Parathyroid adenoma (tissue), 2 donors: ENCODE results near the gene ADAMTS4.

Experiments used
- H2AFZ ChIP-seq: fragments of 300-600 bp; sonication (generic); one replicate; pipeline ENCODE4 v1.7.0; 2017; ENCODE audit warnings: antibody characterized with exemption, mild to moderate bottlenecking
- H3K27ac ChIP-seq: fragments of 300-600 bp; sonication (generic); one replicate; pipeline ENCODE4 v1.7.0; 2017
- H3K27me3 ChIP-seq: fragments of 300-600 bp; sonication (generic); one replicate; pipeline ENCODE4 v1.7.0; 2017; ENCODE audit warnings: low read length; ENCODE audit not compliant: control insufficient read depth, insufficient read depth
- H3K36me3 ChIP-seq: fragments of 300-600 bp; sonication (generic); one replicate; pipeline ENCODE4 v1.7.0; 2017; ENCODE audit warnings: low read length; ENCODE audit not compliant: control insufficient read depth, insufficient read depth
- H3K4me1 ChIP-seq: fragments of 300-600 bp; sonication (generic); one replicate; pipeline ENCODE4 v1.7.0; 2017; ENCODE audit warnings: control low read depth
- H3K4me2 ChIP-seq: fragments of 300-600 bp; sonication (generic); one replicate; pipeline ENCODE4 v1.7.0; 2017; ENCODE audit warnings: low read length
- H3K4me3 ChIP-seq: fragments of 300-600 bp; sonication (generic); one replicate; pipeline ENCODE4 v1.7.0; 2017; ENCODE audit warnings: low read depth, low read length
- H3K79me2 ChIP-seq: fragments of 300-600 bp; sonication (generic); one replicate; pipeline ENCODE4 v1.7.0; 2017; ENCODE audit warnings: control low read depth
- H3K9ac ChIP-seq: fragments of 300-600 bp; sonication (generic); one replicate; pipeline ENCODE4 v1.7.0; 2017; ENCODE audit warnings: mild to moderate bottlenecking
- H3K9me3 ChIP-seq: fragments of 300-600 bp; sonication (generic); one replicate; pipeline ENCODE4 v1.7.0; 2017; ENCODE audit warnings: low read length; ENCODE audit not compliant: control insufficient read depth
- TF ChIP-seq, protein P1 (sequence below): fragments of 300-600 bp; sonication (generic); IDR thresholded peaks from one replicate; pipeline ENCODE4 v1.7.0; 2017; ENCODE audit warnings: antibody characterized with exemption, mild to moderate bottlenecking
- donor health status: primary hyperparathyroidism.

ADAMTS4 gene

DNA sequence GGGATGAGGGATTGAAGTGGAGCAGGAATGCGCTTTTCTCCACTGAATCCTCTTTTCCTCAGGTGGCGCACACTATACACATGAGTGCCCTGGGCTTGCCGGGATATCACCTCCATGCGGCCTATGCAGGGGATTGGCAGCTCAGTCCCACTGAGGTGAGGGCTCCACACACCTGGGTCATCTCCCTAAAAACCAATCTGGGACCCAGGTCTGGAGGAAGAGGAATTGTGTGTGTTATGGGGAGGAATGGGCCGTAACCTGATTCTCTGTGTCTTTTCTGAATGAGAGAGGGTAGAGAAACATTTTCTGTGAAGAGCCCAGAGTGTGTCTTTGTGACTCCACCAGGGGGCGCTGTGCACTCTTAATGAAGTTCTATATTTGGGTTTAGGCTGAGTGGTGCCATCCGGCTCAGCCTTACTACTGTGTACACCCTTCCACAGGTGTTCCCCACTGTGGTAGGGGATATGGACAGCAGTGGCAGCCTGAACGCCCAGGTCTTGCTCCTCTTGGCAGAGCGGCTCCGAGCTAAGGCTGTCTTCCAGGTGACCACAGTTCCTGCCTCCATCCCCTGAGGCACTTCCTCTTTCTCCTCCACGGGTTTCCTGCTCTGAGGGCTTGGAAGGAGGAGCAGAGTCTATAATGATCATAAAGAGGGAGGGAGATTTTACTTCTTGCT, 28.5 kb upstream of the ADAMTS4 start:
- Histone ChIP-seq H3K9ac (no peak overlapping the region), H3K79me2 (no peaks in the 10 kb centered on the region), H3K4me1 (peaks cover 5% of the 10 kb centered on the region), H2AFZ (peak overlapping the region; percentile 28), H3K36me3 (no peaks in the 10 kb centered on the region), H3K9me3 (no peaks in the 10 kb centered on the region), H3K4me3 (peak overlapping the region; percentile 79), H3K4me2 (peak overlapping the region; percentile 81), H3K27me3 (no peaks in the 10 kb centered on the region), H3K27ac (no peak overlapping the region)
- TF ChIP-seq, protein P1, sequence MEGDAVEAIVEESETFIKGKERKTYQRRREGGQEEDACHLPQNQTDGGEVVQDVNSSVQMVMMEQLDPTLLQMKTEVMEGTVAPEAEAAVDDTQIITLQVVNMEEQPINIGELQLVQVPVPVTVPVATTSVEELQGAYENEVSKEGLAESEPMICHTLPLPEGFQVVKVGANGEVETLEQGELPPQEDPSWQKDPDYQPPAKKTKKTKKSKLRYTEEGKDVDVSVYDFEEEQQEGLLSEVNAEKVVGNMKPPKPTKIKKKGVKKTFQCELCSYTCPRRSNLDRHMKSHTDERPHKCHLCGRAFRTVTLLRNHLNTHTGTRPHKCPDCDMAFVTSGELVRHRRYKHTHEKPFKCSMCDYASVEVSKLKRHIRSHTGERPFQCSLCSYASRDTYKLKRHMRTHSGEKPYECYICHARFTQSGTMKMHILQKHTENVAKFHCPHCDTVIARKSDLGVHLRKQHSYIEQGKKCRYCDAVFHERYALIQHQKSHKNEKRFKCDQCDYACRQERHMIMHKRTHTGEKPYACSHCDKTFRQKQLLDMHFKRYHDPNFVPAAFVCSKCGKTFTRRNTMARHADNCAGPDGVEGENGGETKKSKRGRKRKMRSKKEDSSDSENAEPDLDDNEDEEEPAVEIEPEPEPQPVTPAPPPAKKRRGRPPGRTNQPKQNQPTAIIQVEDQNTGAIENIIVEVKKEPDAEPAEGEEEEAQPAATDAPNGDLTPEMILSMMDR: peak; percentile 77

DNA sequence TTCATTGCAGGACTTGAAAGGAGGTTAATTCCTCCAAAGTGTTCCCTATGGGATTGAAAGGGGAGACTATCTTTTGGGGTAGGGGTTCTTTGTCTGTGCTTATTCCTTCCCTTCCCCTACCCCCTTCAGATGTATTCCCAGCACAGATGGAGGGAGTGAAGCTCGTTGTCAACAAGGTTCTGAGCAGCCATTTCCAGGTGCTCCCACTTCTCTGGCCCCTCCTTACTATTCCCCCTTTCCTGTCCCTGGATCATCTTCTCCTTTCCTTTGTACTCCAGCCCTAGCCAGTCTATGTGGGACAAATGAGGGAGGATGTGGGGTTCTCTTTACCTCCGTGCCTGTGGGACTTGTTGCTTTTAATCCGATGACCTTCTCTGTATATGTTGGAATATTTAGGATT, 27.9 kb upstream of the ADAMTS4 start:
- H2AFZ ChIP-seq: peak overlapping the region; percentile 90
- TF ChIP-seq, protein P1: no peak
- no peaks in the 10 kb centered on the region for H3K79me2 ChIP-seq
- no peaks in the 10 kb centered on the region for H3K9me3 ChIP-seq
- H3K9ac ChIP-seq: no peak overlapping the region
- H3K36me3 ChIP-seq: no peaks in the 10 kb centered on the region
- peak overlapping the region; percentile 81 for H3K4me2 ChIP-seq
- H3K27ac ChIP-seq: no peak overlapping the region
- H3K4me3 ChIP-seq: peak overlapping the region; percentile 79
- H3K4me1 ChIP-seq: peaks cover 5% of the 10 kb centered on the region
- no peaks in the 10 kb centered on the region for H3K27me3 ChIP-seq

DNA sequence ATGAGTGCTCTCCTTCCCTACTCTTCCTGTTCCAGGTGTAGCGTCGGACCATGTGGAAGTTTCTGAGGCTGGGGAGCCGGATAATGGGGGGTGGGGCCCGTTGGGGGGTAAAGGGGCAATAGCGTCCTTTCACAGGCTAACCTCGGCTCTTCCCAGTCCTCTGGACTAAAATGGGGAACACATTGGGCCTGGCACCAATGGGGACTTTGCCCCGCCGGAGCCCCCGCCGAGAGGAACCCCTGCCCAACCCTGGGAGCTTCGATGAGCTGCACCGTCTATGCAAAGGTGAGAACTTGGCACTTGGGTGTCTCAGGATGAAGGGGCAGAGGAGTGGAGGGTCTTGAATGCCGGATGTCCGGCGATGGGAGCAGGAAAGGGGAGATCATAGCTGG, 27.5 kb upstream of the ADAMTS4 start:
- TF ChIP-seq, protein P1: no peak
- no peaks in the 10 kb centered on the region for H3K79me2 ChIP-seq
- no peaks in the 10 kb centered on the region for H3K36me3 ChIP-seq
- peak overlapping the region; percentile 90 for H2AFZ ChIP-seq
- H3K4me2 ChIP-seq: peak overlapping the region; percentile 81
- peak overlapping the region; percentile 79 for H3K4me3 ChIP-seq
- no peaks in the 10 kb centered on the region for H3K9me3 ChIP-seq
- H3K4me1 ChIP-seq: peaks cover 5% of the 10 kb centered on the region
- no peak overlapping the region for H3K9ac ChIP-seq
- H3K27me3 ChIP-seq: no peaks in the 10 kb centered on the region
- H3K27ac ChIP-seq: peak overlapping the region; percentile 56

DNA sequence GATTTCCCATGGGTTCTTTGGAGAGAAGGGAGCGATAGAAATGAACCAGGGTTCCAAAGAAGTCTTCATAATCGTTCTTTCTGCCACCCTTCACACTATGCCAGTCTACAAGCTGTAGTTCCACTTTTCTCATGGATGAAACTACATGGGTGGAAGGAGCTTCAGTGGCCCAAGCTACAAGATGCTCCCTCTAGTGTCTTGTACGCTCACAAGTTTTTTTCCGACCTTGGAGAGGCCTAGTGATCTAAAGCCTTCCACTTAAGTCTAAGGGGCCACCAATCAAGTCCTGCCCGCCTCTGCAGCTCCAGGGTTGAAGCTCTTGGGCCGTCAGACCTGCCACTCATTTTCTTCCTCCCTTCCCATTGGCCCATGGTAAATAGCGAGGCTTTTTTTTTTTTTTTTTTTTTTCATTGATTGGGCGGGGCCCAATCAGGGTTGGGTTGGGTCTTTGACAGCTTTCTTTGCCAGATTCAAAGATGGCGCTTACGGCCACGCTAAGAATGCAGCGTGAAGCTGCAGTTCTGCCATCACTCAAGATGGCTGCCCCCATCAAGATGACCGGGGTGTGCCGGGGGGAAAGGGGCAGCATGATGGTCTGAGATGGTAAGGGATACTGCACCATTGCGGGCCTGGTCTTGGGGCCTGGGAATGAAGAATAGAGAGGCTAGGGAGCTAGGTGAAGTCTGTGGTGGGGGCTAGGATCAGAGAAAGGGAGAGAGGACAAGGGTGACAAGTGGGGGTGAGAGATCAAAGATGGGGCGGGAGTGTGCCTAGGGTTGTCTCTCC, 26.9 kb upstream of the ADAMTS4 start, which contains the start of gene TOMM40L:
Gene TOMM40L, plus strand, starts transcription at position 527 of the 786 bp plus-strand sequence. CDS start 430 bp downstream, outside the sequence.
- H3K36me3 ChIP-seq: no peaks in the 10 kb centered on the region
- H3K27ac ChIP-seq: peak within 1 kb of the TSS; percentile 56
- no peaks in the 10 kb centered on the region for H3K27me3 ChIP-seq

More for the DNA sequence above, 26.9 kb upstream of the ADAMTS4 start, which contains the start of gene TOMM40L:
- H3K4me1 ChIP-seq: peaks cover 5% of the 10 kb centered on the region
- no peaks in the 10 kb centered on the region for H3K9me3 ChIP-seq
- peak within 1 kb of the TSS; percentile 81 for H3K4me2 ChIP-seq
- H3K9ac ChIP-seq: no peak within 1 kb of the TSS
- H3K79me2 ChIP-seq: no peaks in the 10 kb centered on the region
- TF ChIP-seq, protein P1: peak; percentile 45
- peak within 1 kb of the TSS; percentile 79 for H3K4me3 ChIP-seq
- peak within 1 kb of the TSS; percentile 90 for H2AFZ ChIP-seq
